HEK293T (cell line): Measurements from ENCODE around the gene PRKAG2.
A peak's percentile ranks its signal among the peaks of the same experiment; 100 is the strongest.

Source experiments
- CTCF ChIA-PET: fragments of 350-600 bp; formaldehyde crosslinking; extraction: SDS; loops from one replicate; lab custom pipeline; 2021; ENCODE audit warnings: antibody characterized with exemption, inconsistent platforms; lab: Yijun Ruan, JAX
- POLR2A ChIA-PET: fragments of 350-600 bp; formaldehyde crosslinking; extraction: SDS; loops from one replicate; lab custom pipeline; 2020; ENCODE audit warnings: antibody characterized with exemption, inconsistent platforms; lab: Yijun Ruan, JAX
- DNase-seq: peaks from one replicate; pipeline ENCODE4 v3.0.0; 2012; ENCODE audit warnings: mixed read lengths; ENCODE audit errors: extremely low spot score
- ARNT ChIP-seq: fragments of 450-650 bp; IDR thresholded peaks from 2 replicates; pipeline ENCODE4 v1.6.1; 2017; ENCODE audit warnings: mild to moderate bottlenecking
- BHLHE40 ChIP-seq: fragments of 450-650 bp; IDR thresholded peaks from 2 replicates; pipeline ENCODE4 v1.6.1; 2016; ENCODE audit warnings: mild to moderate bottlenecking, moderate library complexity, borderline replicate concordance
- CTBP1 ChIP-seq: fragments of 450-650 bp; IDR thresholded peaks from 2 replicates; pipeline ENCODE4 v1.6.1; 2016; ENCODE audit warnings: borderline replicate concordance
- ELF4 ChIP-seq: fragments of 450-650 bp; IDR thresholded peaks from 2 replicates; pipeline ENCODE4 v1.6.1; 2017; ENCODE audit warnings: antibody characterized with exemption
- FOXA1 ChIP-seq: fragments of 450-650 bp; IDR thresholded peaks from 2 replicates; pipeline ENCODE4 v1.6.1; 2016; ENCODE audit warnings: mild to moderate bottlenecking
- FOXK2 ChIP-seq: fragments of 450-650 bp; IDR thresholded peaks from 2 replicates; pipeline ENCODE4 v1.6.1; 2016; ENCODE audit warnings: mild to moderate bottlenecking
- FOXM1 ChIP-seq: fragments of 450-650 bp; IDR thresholded peaks from 2 replicates; pipeline ENCODE4 v1.6.1; 2017; ENCODE audit warnings: mild to moderate bottlenecking, borderline replicate concordance
- HDGF ChIP-seq: fragments of 450-650 bp; IDR thresholded peaks from 2 replicates; pipeline ENCODE4 v1.6.1; 2017; ENCODE audit warnings: antibody characterized with exemption, borderline replicate concordance
- L3MBTL2 ChIP-seq: fragments of 450-650 bp; conservative IDR thresholded peaks from 2 replicates; pipeline ENCODE4 v1.6.1; 2016; ENCODE audit warnings: mild to moderate bottlenecking
- LEF1 ChIP-seq: fragments of 450-650 bp; IDR thresholded peaks from 2 replicates; pipeline ENCODE4 v1.6.1; 2017; ENCODE audit warnings: mild to moderate bottlenecking, borderline replicate concordance
- NFRKB ChIP-seq: fragments of 450-650 bp; IDR thresholded peaks from 2 replicates; pipeline ENCODE4 v1.6.1; 2016; ENCODE audit warnings: mild to moderate bottlenecking, moderate library complexity
- SP1 ChIP-seq: fragments of 450-650 bp; IDR thresholded peaks from 2 replicates; pipeline ENCODE4 v1.6.1; 2017
- SUZ12 ChIP-seq: fragments of 450-650 bp; IDR thresholded peaks from 2 replicates; pipeline ENCODE4 v1.6.1; 2016; ENCODE audit warnings: mild to moderate bottlenecking
- TARDBP ChIP-seq: fragments of 450-650 bp; IDR thresholded peaks from 2 replicates; pipeline ENCODE4 v1.6.1; 2016
- ZNF384 ChIP-seq: fragments of 450-650 bp; IDR thresholded peaks from 2 replicates; pipeline ENCODE4 v1.6.1; 2016
- TF ChIP-seq, protein P1 (sequence below): fragments of 450-650 bp; IDR thresholded peaks from 2 replicates; pipeline ENCODE4 v1.6.1; 2016

The PRKAG2 gene

DNA sequence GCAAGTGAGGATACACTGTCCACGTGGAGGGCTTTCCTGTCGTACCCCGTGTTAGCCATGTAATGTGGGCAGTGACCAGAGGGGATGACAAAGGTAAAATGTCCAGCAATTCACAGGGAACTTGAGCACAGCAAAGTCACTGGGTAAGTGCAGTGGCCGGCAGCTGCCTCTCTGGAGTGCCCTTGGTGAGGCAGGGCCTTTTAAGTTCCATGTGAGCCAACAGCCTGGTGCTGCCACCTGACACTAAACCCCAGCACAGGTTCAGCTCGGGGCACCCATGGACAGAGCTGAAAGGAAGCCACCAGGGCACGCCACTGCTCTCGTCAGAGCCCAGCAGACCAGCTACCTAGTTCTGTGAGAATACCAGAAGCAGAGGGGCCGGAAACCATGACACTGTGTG lies 168.3 kb downstream of the PRKAG2 start:
- POLR2A ChIA-PET = no interaction called here
- CTCF ChIA-PET = interaction anchor here (1.2 kb wide), 1 partner anchor 8 kb away, joined by 4 read pairs; no protein-coding TSS in a partner anchor
- no peak for DNase-seq
- TF ChIP-seq, protein P1, sequence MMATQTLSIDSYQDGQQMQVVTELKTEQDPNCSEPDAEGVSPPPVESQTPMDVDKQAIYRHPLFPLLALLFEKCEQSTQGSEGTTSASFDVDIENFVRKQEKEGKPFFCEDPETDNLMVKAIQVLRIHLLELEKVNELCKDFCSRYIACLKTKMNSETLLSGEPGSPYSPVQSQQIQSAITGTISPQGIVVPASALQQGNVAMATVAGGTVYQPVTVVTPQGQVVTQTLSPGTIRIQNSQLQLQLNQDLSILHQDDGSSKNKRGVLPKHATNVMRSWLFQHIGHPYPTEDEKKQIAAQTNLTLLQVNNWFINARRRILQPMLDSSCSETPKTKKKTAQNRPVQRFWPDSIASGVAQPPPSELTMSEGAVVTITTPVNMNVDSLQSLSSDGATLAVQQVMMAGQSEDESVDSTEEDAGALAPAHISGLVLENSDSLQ = no peak
- TF ChIP-seq SUZ12 (no peak), HDGF (no peak), TARDBP (no peak), BHLHE40 (no peak), FOXK2 (no peak), CTBP1 (no peak), SP1 (no peak), L3MBTL2 (no peak), FOXM1 (no peak), LEF1 (no peak), NFRKB (no peak), ELF4 (no peak)

DNA sequence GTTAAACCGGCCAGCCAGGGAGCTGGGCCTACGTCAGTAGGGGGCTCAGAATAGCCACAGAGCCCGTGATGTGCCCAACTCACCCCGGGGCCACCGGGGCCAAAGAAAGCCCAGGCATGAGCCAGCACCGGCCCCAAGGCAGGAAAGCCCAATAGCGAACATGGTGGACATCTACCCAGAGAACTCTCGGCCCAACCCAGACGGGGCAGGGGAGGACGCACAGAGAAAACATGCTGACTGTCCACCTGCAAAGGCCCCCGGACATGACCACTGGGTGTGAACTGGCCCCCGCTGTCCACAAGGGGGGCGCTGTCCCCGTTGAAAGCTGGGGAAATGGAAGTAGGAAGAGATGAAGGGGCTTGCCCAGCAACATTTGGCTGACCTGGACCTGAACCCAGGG lies 169.2 kb downstream of the PRKAG2 start:
- POLR2A ChIA-PET = no interaction called here
- TF ChIP-seq NFRKB (no peak), ELF4 (no peak), SP1 (no peak), FOXA1 (no peak), SUZ12 (no peak), ZNF384 (no peak), ARNT (no peak), FOXK2 (no peak), CTBP1 (no peak), TARDBP (no peak)
- TF ChIP-seq, protein P1 = no peak
- CTCF ChIA-PET = interaction anchor here (0.7 to 1.6 kb wide), 6 partner anchors 9 to 87 kb away, joined by 3 to 4 read pairs (median 3); no protein-coding TSS in a partner anchor
- no peak for DNase-seq

DNA sequence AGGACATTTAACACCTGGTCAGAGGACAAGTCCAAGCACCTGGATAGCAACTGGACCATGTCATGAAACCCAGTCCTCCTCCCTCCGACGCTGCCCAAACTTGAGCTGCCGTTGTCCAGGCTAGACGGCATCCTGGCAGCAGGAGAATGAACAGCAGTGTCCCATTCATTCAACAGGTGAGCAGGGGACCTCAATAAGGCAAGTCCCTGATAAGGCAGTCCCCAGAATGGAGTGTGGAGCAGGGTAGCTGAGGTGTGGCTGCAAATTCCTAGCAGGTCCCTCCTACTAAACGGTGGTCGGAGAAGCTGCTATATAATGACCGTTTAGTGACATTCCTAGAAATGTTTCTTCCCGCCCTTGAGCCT lies 169.8 kb downstream of the PRKAG2 start:
- DNase-seq = no peak
- ChIA-PET POLR2A (no interaction called here), CTCF (interaction anchor here (0.7 to 2.1 kb wide), 6 partner anchors 10 to 86 kb away, joined by 3 to 13 read pairs (median 4); no protein-coding TSS in a partner anchor)
- TF ChIP-seq FOXM1 = no peak
- TF ChIP-seq, protein P1 = no peak

DNA sequence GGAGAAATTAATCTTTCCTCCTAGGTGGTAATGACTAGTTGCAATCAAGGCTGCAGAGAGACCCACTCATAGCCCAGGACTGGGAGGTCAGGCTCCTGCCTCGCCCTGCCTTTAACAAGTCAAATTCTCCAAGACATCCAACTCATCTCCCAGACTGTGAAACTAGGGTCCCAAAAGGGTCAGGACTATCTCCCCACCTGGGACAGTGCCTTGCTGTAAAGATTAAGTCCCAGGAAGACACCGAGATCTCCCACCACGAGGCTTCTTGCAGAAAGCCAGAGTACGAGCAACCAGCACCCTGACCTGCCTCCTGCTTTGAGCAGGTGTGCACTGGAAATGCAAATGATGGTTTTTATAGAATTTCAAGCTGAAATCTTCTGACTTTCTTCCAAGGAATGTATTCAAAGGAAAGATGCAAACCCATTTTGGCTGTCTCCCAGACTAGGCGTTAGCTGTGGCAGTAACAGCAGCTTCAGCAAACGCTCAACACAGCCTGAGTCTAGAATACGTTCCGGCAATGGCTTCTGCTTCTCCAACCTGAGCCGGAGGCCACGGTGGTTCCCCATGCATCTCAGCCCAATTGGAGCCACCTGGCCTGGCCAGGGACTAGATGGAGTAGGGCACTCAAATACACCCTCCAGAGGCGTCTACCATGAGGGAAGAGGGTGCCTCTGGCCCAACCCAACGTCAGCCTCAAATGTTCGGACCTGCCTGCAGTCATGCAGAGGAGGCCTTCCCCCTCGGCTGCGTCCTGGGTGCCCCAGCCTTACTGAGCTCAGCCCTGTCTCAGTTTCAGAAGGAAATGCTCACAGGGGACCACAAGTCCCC lies 170.4 kb downstream of the PRKAG2 start:
- no peak for DNase-seq
- ChIA-PET POLR2A (interaction anchor here (0.7 kb wide), 1 partner anchor 74 kb away, joined by 3 read pairs; no protein-coding TSS in a partner anchor), CTCF (interaction anchor here (0.7 to 2.1 kb wide), 6 partner anchors 10 to 235 kb away, joined by 3 to 13 read pairs (median 4); no protein-coding TSS in a partner anchor)
- TF ChIP-seq LEF1 = no peak
- no peak for TF ChIP-seq HDGF
- TF ChIP-seq NFRKB = no peak
- no peak for TF ChIP-seq L3MBTL2
- TF ChIP-seq FOXM1 = no peak
- TF ChIP-seq CTBP1 = no peak
- TF ChIP-seq SUZ12 = no peak
- TF ChIP-seq, protein P1 = no peak
- no peak for TF ChIP-seq SP1

DNA sequence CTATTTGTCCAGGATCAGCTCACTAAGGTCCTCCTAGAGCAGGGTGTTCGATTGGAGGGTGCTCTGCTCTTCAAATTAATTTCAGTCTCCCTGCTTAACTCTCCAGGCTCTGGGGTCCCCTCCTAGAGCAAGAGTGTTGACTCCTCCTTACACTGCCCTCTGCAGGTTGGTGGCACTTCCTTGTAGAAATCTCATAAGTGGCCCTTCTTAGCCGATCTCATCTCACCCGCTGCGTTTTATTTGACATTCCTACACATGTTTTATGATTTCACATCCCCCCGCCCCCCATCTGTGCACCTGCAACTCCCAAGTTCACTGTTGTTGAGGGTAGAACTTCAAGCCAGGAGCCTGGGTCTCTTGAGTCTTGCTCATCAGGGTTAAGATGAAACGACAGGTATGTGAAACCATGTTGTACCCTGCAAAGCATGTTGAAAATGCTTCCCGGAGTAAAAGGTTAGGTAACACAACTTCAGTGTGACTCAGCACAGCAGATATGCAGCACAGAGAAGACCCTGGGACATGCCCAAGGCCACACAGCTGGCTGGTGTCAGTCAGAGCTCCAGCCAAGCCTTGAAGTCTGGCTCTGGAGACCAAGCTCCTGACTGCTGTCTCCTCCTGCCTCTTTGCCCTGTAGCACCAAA lies 171.2 kb downstream of the PRKAG2 start:
- ChIA-PET POLR2A (interaction anchor here (0.7 kb wide), 1 partner anchor 74 kb away, joined by 3 read pairs; no protein-coding TSS in a partner anchor), CTCF (interaction anchor here (0.5 to 2.1 kb wide), 5 partner anchors 9 to 49 kb away, joined by 3 to 13 read pairs (median 3); no protein-coding TSS in a partner anchor)
- peak; percentile 76 for DNase-seq

More for the DNA sequence above, 171.2 kb downstream of the PRKAG2 start:
- TF ChIP-seq TARDBP (no peak), FOXK2 (no peak), L3MBTL2 (no peak), SUZ12 (no peak), ARNT (no peak), LEF1 (no peak), FOXA1 (no peak), HDGF (no peak)
